Suprapubic skin (tissue), 4 donors: ENCODE measurements around the gene TNFRSF1B. TPM values are rescaled to one million over a fixed set of nuclear protein-coding genes. Genes with fewer than 3 reads are reported as not detected.

Experiments
- DNase-seq, 2 donors: peaks; one replicate each; pipeline ENCODE4 v3.0.0-alpha.2; 2019; ENCODE audit warnings: low spot score in 2 of 2
- H3K27ac ChIP-seq: fragments of 200-600 bp; sonication (generic); one replicate; pipeline ENCODE4 v1.5.1; 2019
- H3K27me3 ChIP-seq: fragments of 200-600 bp; sonication (generic); one replicate; pipeline ENCODE4 v1.5.1; 2019
- H3K36me3 ChIP-seq: fragments of 200-600 bp; sonication (generic); one replicate; pipeline ENCODE4 v1.5.1; 2019
- H3K4me1 ChIP-seq: fragments of 200-600 bp; sonication (generic); one replicate; pipeline ENCODE4 v1.5.1; 2019
- H3K4me3 ChIP-seq: fragments of 200-600 bp; sonication (generic); one replicate; pipeline ENCODE4 v1.5.1; 2019; ENCODE audit warnings: mild to moderate bottlenecking
- H3K9me3 ChIP-seq: fragments of 200-600 bp; sonication (generic); one replicate; pipeline ENCODE4 v1.5.1; 2019
- CTCF ChIP-seq, 2 donors: fragments of 200-600 bp in 1 of 2; fragments of 450-650 bp in 1 of 2; sonication (generic) in 1 of 2; IDR thresholded peaks; one replicate each; pipeline ENCODE4 v1.5.1; 2016 to 2019; ENCODE audit warnings: antibody characterized with exemption in 2 of 2, mild to moderate bottlenecking in 1 of 2, moderate library complexity in 1 of 2
- EP300 ChIP-seq: sonication (generic); formaldehyde crosslinking; IDR thresholded peaks from one replicate; pipeline ENCODE4 v1.6.1; 2017; ENCODE audit warnings: antibody characterized with exemption
- POLR2A ChIP-seq, 2 donors: fragments of 450-650 bp; IDR thresholded peaks; one replicate each; pipeline ENCODE4 v1.6.1; 2017; ENCODE audit warnings: antibody characterized with exemption in 2 of 2, mild to moderate bottlenecking in 2 of 2, moderate library complexity in 2 of 2
- POLR2AphosphoS5 ChIP-seq, 3 donors: sonication (generic); formaldehyde crosslinking; IDR thresholded peaks; one replicate each; pipeline ENCODE4 v1.6.1; 2017; ENCODE audit warnings: antibody characterized with exemption in 3 of 3
- WGBS: methylation state at CpG from one replicate; pipeline ENCODE4 v1.1.5; 2018; 5-methylcytosine and 5-hydroxymethylcytosine counted together
- total RNA-seq, 4 donors: library from RNA; depleted of rRNA; stranded (reverse); fragments of >200 nt; gene quantifications; one replicate each; pipeline ENCODE4 v1.1.0, GENCODE V29; 2016

The TNFRSF1B gene
- total RNA-seq, 4 donors from 2014 or later: 6.3 to 35.2 (median 11.9) TPM

GRCh38 chr1:12140016-12140415 is 26.8 kb upstream of the TNFRSF1B start:
- 90% methylated on average over 4 of the region's 4 CpGs for WGBS
- TF ChIP-seq EP300: no peak
- DNase-seq: no peak
- Histone ChIP-seq H3K4me1 (peaks cover 36% of the 10 kb centered on the region), H3K36me3 (no peaks in the 10 kb centered on the region), H3K27me3 (no peaks in the 10 kb centered on the region), H3K9me3 (no peaks in the 10 kb centered on the region), H3K27ac (no peak overlapping the region), H3K4me3 (no peak overlapping the region)

- no peaks in the 10 kb centered on the region for H3K36me3 ChIP-seq
- no peak overlapping the region for H3K27ac ChIP-seq
- TF ChIP-seq EP300 (no peak), POLR2AphosphoS5 (IDR thresholded peaks at IDR 0.05) (no peak), CTCF (IDR thresholded peaks at IDR 0.05) (no peak), POLR2A (IDR thresholded peaks at IDR 0.05) (no peak)
- peaks cover 33% of the 10 kb centered on the region for H3K4me1 ChIP-seq
- no peak for DNase-seq
- H3K4me3 ChIP-seq: no peak overlapping the region
- H3K27me3 ChIP-seq: no peaks in the 10 kb centered on the region
- 81% methylated on average over 12 of the region's 12 CpGs for WGBS
- no peaks in the 10 kb centered on the region for H3K9me3 ChIP-seq
Observed at GRCh38 chr1:12140515-12141162, 26.2 kb upstream of the TNFRSF1B start.

GRCh38 chr1:12141163-12141850 is 25.5 kb upstream of the TNFRSF1B start:
- Histone ChIP-seq H3K27ac (no peak overlapping the region), H3K4me1 (peaks cover 33% of the 10 kb centered on the region), H3K36me3 (no peaks in the 10 kb centered on the region), H3K4me3 (no peak overlapping the region), H3K27me3 (no peaks in the 10 kb centered on the region), H3K9me3 (no peaks in the 10 kb centered on the region)
- no peak for DNase-seq
- no peak for TF ChIP-seq CTCF (IDR thresholded peaks at IDR 0.05)
- 84% methylated on average over 10 of the region's 21 CpGs for WGBS

- no peak overlapping the region for H3K4me3 ChIP-seq
- H3K36me3 ChIP-seq: no peaks in the 10 kb centered on the region
- H3K9me3 ChIP-seq: no peaks in the 10 kb centered on the region
- peaks cover 33% of the 10 kb centered on the region for H3K4me1 ChIP-seq
- H3K27me3 ChIP-seq: no peaks in the 10 kb centered on the region
- WGBS: 85% methylated on average over 5 of the region's 18 CpGs
- H3K27ac ChIP-seq: no peak overlapping the region
- no peak for DNase-seq
- no peak for TF ChIP-seq CTCF (IDR thresholded peaks at IDR 0.05)
- TF ChIP-seq EP300: no peak
- no peak for TF ChIP-seq POLR2A (IDR thresholded peaks at IDR 0.05)
- no peak for TF ChIP-seq POLR2AphosphoS5 (IDR thresholded peaks at IDR 0.05)
Observed at GRCh38 chr1:12142141-12142823, 24.5 kb upstream of the TNFRSF1B start.

- Histone ChIP-seq H3K4me3 (no peak overlapping the region), H3K27me3 (no peaks in the 10 kb centered on the region), H3K4me1 (peaks cover 33% of the 10 kb centered on the region), H3K27ac (peak overlapping the region; percentile 32), H3K9me3 (no peaks in the 10 kb centered on the region), H3K36me3 (no peaks in the 10 kb centered on the region)
- TF ChIP-seq POLR2AphosphoS5 (IDR thresholded peaks at IDR 0.05): no peak
- no peak for TF ChIP-seq EP300
- no peak for TF ChIP-seq CTCF (IDR thresholded peaks at IDR 0.05)
- TF ChIP-seq POLR2A (IDR thresholded peaks at IDR 0.05): no peak
- 79% methylated on average over 12 of the region's 21 CpGs for WGBS
- no peak for DNase-seq
Observed at GRCh38 chr1:12142891-12143630, 23.7 kb upstream of the TNFRSF1B start.
